Right lobe of liver (tissue), 6 donors: ENCODE data around the gene SMPD4. TPM values are rescaled to one million over a fixed set of nuclear protein-coding genes. Genes with fewer than 3 reads are reported as not detected.
"Not testable (repeated sequence)": the region's sequence is repeated elsewhere in the genome, so short reads cannot be mapped to it uniquely, and the experiment has no call there.

Source experiments
- ATAC-seq, 4 donors: fragments of 200-7000 bp; cut with Tn5 transposase; one replicate each; pipeline ENCODE4 v1.9.1; 2020; ENCODE audit warnings: mild to moderate bottlenecking in 4 of 4, moderate library complexity in 4 of 4
- DNase-seq, 3 donors: peaks; one replicate each; pipeline ENCODE4 v3.0.0-alpha.2; 2020
- H3K27ac ChIP-seq, 3 donors: fragments of 200-600 bp; one replicate each; pipeline ENCODE4 v1.8.0; 2022
- H3K27me3 ChIP-seq, 2 donors: fragments of 200-600 bp; one replicate each; pipeline ENCODE4 v1.8.0; 2022
- H3K36me3 ChIP-seq, 4 donors: fragments of 200-600 bp; sonication (generic) in 1 of 4; one replicate each; pipeline versions ENCODE4 v1.5.1 to v1.8.0; 2017 to 2022; ENCODE audit warnings: control low read depth in 1 of 4
- H3K4me1 ChIP-seq, 4 donors: fragments of 200-600 bp; sonication (generic) in 1 of 4; one replicate each; pipeline versions ENCODE4 v1.5.1 to v1.8.0; 2017 to 2022; ENCODE audit warnings: control low read depth in 1 of 4
- H3K4me3 ChIP-seq, 3 donors: fragments of 200-600 bp; one replicate each; pipeline ENCODE4 v1.8.0; 2022
- H3K9me3 ChIP-seq, 4 donors: fragments of 200-600 bp; sonication (generic) in 1 of 4; one replicate each; pipeline versions ENCODE4 v1.5.1 to v1.8.0; 2017 to 2022; ENCODE audit warnings: control low read depth in 1 of 4
- POLR2A ChIP-seq: fragments of 450-650 bp; IDR thresholded peaks from one replicate; pipeline ENCODE4 v1.6.1; 2017; ENCODE audit warnings: antibody characterized with exemption, mild to moderate bottlenecking
- WGBS: methylation state at CpG from one replicate; pipeline ENCODE4 v1.1.6; 2018; ENCODE audit warnings: low coverage, low lambda C conversion rate; ENCODE audit not compliant: insufficient coverage; ENCODE audit errors: missing lambda C conversion rate; 5-methylcytosine and 5-hydroxymethylcytosine counted together
- intact Hi-C, 2 donors: fragments of 100-400 bp; cut with DNase I; formaldehyde crosslinking; loops; one replicate each; pipeline versions ENCODE4 v1.11.2 to v1.14.1; 2022
- long read RNA-seq: library from polyadenylated mRNA; unstranded; transcript quantifications from one replicate; pipeline ENCODE4 v2.0.0, GENCODE V29; 2019
- total RNA-seq, 6 experiments: library from RNA; depleted of rRNA in 2 of 6; stranded (reverse); fragments of >200 nt in 2 of 6; fragmentation: NEBNext Ultra II Directional in 3 of 6; extraction: Animal tissue kit (Norgen Biotek cat#: 25700) in 3 of 6; gene quantifications; one replicate each; pipeline versions ENCODE4 v1.1.0 to v1.2.4, GENCODE V29; 2016 to 2023
- TF ChIP-seq, protein P1 (sequence below), 4 donors: fragments of 200-600 bp in 3 of 4; fragments of 450-650 bp in 1 of 4; IDR thresholded peaks; one replicate each; pipeline versions ENCODE4 v1.5.1 to v1.8.0; 2016 to 2022; ENCODE audit warnings: antibody characterized with exemption in 4 of 4, mild to moderate bottlenecking in 2 of 4
- donor health status: DM: no; HTN: yes; CAD: no.
- donor health status: DM: no; HTN: no; CAD: no.
- donor health status: DM: no; HTN: no; CAD: no.
- donor health status: DM: no; HTN: yes; CAD: no.
- donor health status: DM: no; HTN: yes; CAD: no.

SMPD4 gene
- total RNA-seq: 10 to 100 TPM; 19.0 to 24.3 (median 21.6) TPM
- long read RNA-seq, partial matches to known transcripts: 1 of 2 reads
- long read RNA-seq, other reads (novel, unspliced or antisense): 0 of 2 reads

DNA sequence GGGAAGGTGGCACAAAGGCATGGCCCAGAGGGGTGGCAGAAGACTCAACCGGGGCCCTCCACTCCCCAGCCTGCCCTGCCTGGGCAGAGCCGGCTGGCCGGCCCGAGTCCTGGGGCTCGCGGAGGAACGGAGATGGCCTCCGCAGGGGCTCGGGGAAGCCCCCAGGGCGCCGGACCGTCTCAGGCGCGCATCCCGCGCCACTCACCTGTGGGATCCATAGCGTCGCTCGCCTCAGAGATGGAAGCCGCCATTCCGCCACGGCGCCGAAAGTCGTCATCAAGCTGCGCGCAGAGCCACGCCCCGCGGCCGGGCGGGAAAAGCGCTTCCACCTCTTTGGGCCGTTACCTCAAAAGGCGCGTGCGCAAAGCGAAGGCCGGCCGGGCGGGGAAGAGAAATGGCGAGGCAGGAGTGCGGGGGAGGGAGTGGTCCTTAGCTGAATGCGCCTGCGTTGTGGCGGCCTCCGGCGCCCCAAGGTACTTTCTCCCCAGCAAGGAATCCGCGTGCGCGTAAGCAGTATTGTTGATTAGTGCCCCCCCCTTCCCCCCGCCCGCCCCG, at the start of gene SMPD4:
TSS of gene SMPD4 (minus strand) at position 278 of the 555 bp plus-strand sequence. CDS start 5,010 bp downstream, outside the sequence.
- 0% methylated on average over 6 of the region's 55 CpGs for WGBS
- TF ChIP-seq POLR2A: peak; percentile 30
- TF ChIP-seq, protein P1, sequence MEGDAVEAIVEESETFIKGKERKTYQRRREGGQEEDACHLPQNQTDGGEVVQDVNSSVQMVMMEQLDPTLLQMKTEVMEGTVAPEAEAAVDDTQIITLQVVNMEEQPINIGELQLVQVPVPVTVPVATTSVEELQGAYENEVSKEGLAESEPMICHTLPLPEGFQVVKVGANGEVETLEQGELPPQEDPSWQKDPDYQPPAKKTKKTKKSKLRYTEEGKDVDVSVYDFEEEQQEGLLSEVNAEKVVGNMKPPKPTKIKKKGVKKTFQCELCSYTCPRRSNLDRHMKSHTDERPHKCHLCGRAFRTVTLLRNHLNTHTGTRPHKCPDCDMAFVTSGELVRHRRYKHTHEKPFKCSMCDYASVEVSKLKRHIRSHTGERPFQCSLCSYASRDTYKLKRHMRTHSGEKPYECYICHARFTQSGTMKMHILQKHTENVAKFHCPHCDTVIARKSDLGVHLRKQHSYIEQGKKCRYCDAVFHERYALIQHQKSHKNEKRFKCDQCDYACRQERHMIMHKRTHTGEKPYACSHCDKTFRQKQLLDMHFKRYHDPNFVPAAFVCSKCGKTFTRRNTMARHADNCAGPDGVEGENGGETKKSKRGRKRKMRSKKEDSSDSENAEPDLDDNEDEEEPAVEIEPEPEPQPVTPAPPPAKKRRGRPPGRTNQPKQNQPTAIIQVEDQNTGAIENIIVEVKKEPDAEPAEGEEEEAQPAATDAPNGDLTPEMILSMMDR (IDR thresholded peaks at IDR 0.05): no peak
- H3K4me1 ChIP-seq: peaks cover 0 to 8% (median 4%) of the 10 kb centered on the region in 4 donors
- ATAC-seq: peak; percentile 89 to 94 (median 92)
- peak within 1 kb of the TSS; percentile 69 to 99 (median 98) for H3K4me3 ChIP-seq
- no peaks in the 10 kb centered on the region for H3K27me3 ChIP-seq
- intact Hi-C loops: loop anchor here in 1 of 2 donors (10.0 kb wide), 1 partner anchor 153 kb away; no protein-coding TSS in a partner anchor
- H3K27ac ChIP-seq: peak within 1 kb of the TSS; percentile 74 to 88 (median 83)
- peak; percentile 97 to 98 (median 97) for DNase-seq
- no peaks in the 10 kb centered on the region for H3K36me3 ChIP-seq
- H3K9me3 ChIP-seq: no peaks in the 10 kb centered on the region

GRCh38 chr2:130230907-130231306, 49.5 kb upstream of the SMPD4 start:
- H3K4me3 ChIP-seq, DNase-seq, H3K9me3 ChIP-seq, H3K27ac ChIP-seq, intact Hi-C loops, H3K27me3 ChIP-seq, ATAC-seq, H3K4me1 ChIP-seq, H3K36me3 ChIP-seq: not testable (repeated sequence)
- WGBS: 88% methylated on average over 3 of the region's 15 CpGs

DNA sequence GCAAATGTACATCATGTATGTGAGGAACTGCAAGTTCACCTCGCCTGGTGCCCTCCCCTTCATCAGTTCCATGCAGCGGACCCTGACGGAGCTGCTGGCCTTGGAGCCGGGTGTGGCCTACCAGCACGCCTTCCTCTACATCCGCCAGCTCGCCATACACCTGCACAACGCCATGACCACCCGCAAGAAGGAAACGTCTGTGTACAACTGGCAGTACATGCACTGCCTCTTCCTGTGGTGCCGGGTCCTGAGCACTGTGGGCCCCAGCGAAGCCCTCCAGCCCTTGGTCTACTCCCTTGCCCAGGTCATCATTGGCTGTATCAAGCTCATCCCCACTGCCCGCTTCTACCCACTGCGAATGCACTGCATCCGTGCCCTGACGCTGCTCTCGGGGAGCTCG, 49.0 kb upstream of the SMPD4 start:
- intact Hi-C loops, ATAC-seq: not testable (repeated sequence)

GRCh38 chr2:130229161-130229510, 47.7 kb upstream of the SMPD4 start:
- H3K4me3 ChIP-seq: peak overlapping the region in 2 of 3 donors; percentile 14 to 33
- peak in 2 of 4 donors; percentile 45 to 71 for ATAC-seq
- H3K4me1 ChIP-seq, DNase-seq, H3K36me3 ChIP-seq, intact Hi-C loops, H3K27me3 ChIP-seq, H3K27ac ChIP-seq, H3K9me3 ChIP-seq: not testable (repeated sequence)
- WGBS: 65% methylated on average over 9 of the region's 48 CpGs

More for the DNA sequence above, 49.0 kb upstream of the SMPD4 start:
- H3K4me3 ChIP-seq, DNase-seq, H3K9me3 ChIP-seq, H3K27me3 ChIP-seq, H3K4me1 ChIP-seq, H3K27ac ChIP-seq, H3K36me3 ChIP-seq: not testable (repeated sequence)
- 93% methylated on average over 11 of the region's 18 CpGs for WGBS

DNA sequence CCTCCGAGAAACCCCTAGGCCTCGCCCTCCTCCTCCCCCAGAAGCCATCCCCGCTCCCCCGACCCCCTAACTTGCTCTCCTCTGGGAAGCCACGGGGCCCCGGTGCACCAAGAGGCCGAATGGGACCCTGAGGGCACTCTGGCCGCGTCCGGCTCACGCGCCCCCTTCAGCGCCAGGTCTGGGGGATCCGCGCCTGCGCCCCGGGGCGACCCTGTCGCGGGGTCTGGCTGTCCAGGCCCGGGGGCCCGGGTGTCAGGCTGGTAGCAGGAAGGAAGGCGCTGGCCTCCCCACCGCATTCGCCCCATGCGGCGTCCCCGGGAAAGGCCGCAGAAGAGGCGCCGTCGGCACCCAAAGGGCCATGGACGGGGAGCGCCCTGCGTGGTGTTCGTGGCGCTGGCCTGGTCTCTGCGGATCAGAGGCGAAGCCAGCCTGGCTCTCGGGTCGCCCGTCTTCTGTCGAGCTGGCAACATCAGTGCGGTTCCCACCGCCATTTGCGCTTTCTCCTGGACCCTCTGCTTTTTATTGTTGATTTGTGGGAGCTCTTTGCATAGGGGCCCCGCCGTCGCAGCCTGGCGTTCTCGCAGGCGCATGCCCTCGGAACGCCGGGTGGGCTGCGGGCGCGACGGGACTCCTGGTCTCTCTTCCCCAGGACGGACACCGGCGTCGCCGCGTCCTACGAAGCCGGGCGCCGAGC, 47.2 kb upstream of the SMPD4 start:
- H3K27me3 ChIP-seq, intact Hi-C loops, H3K9me3 ChIP-seq, H3K27ac ChIP-seq, H3K36me3 ChIP-seq, DNase-seq, H3K4me1 ChIP-seq: not testable (repeated sequence)
- H3K4me3 ChIP-seq: peak overlapping the region in 1 of 3 donors; percentile 33
- WGBS: 91% methylated on average over 28 of the region's 69 CpGs
- ATAC-seq: peak in 1 of 4 donors; percentile 6

DNA sequence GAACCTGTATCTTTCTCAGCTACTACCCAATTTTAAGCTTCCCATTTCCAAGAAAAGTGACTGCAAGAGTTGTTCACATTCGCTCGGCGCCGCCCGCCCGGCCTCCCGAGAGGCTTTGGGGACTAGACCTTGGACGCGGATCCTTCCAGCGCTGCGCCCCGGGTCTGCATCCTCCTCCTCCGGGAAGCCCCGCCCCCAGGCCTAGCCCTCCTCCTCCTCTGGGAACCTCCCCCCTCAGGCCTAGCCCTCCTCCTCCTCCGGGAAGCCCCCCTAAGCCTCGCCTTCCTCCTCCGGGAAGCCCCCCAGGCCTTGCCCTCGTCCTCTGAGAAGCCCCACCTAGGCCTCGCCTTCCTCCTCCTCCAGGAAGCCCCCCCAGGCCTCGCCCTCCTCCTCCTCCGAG, 46.6 kb upstream of the SMPD4 start:
- WGBS: 90% methylated on average over 17 of the region's 21 CpGs
- DNase-seq, ATAC-seq, H3K36me3 ChIP-seq, intact Hi-C loops, H3K4me1 ChIP-seq, H3K27me3 ChIP-seq, H3K4me3 ChIP-seq, H3K9me3 ChIP-seq, H3K27ac ChIP-seq: not testable (repeated sequence)

DNA sequence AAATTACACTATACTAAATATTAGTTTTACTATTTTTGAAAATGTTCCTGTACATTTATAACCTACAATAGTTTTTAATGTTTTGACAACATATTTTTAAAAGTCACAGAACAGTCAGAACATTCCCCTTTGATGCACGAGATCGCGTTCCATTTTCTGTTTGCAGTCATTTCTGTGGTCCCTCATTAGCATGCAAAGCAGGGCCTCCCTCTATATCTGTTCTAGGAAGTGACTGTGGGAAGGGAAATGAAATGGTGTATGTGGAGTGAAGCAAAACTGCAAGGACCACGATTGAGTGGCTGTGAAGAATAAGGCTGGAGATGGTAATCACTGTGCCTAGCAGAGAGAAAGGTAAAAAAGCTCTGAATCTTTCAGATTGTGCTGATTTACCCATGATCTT, 41.1 kb upstream of the SMPD4 start:
- H3K4me3 ChIP-seq, intact Hi-C loops, DNase-seq, H3K27ac ChIP-seq, ATAC-seq, H3K36me3 ChIP-seq, H3K27me3 ChIP-seq, H3K4me1 ChIP-seq, H3K9me3 ChIP-seq: not testable (repeated sequence)
- WGBS: 32% methylated on average over 4 of the region's 4 CpGs

DNA sequence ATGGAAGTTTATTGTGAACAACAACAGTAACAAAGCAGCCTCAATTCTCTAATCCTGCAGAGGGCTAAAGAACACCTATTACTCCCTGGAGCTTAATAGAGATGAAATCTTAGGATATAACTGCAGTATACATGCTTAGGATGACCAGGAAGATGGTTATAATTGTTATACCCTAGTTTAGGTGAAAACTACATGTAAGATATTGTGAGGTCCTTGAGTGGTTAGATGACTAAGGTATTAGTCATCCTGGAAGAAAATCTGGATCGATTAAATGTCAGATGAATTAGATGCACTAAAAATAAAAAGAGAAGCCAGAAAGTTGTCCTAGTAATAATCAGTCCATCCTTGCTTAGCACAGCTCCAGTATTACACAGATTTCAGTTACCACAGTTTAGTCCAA, 39.1 kb upstream of the SMPD4 start:
- H3K27ac ChIP-seq, H3K9me3 ChIP-seq, H3K36me3 ChIP-seq, H3K4me1 ChIP-seq, H3K4me3 ChIP-seq, DNase-seq, ATAC-seq, H3K27me3 ChIP-seq, intact Hi-C loops: not testable (repeated sequence)
- 29% methylated on average over 1 of the region's 1 CpG for WGBS

DNA sequence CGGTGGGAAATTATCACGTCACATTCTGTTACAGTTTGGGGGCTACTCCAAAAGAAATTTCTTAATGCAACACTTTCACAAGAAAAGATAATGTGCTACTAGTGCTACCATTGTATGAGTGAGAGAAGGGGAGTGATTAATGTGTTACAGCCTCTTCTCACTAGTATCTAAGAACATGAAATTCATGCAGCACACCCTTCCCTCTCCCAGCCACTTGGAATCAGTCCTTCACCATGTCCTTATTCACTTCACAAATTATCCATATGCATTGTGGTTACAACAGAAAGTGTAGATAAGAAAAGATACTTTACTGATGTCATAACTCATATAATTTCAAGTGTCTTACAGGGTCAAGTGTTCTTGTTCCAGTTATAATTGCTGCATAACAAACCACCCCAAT, 37.7 kb upstream of the SMPD4 start:
- intact Hi-C loops, H3K9me3 ChIP-seq, H3K27me3 ChIP-seq, H3K36me3 ChIP-seq, H3K4me3 ChIP-seq, H3K27ac ChIP-seq, DNase-seq, H3K4me1 ChIP-seq, ATAC-seq: not testable (repeated sequence)
- WGBS: 73% methylated on average over 2 of the region's 2 CpGs

GRCh38 chr2:130207051-130207450, 25.6 kb upstream of the SMPD4 start:
- H3K4me1 ChIP-seq, H3K4me3 ChIP-seq, H3K36me3 ChIP-seq, H3K27me3 ChIP-seq, H3K9me3 ChIP-seq, ATAC-seq, H3K27ac ChIP-seq, DNase-seq, intact Hi-C loops: not testable (repeated sequence)
- WGBS: 67% methylated on average over 10 of the region's 13 CpGs
